Uterus (tissue), 4 donors: ENCODE results near the gene RFTN2. TPM values are rescaled to one million over a fixed set of nuclear protein-coding genes. Genes with fewer than 3 reads are reported as not detected.

ENCODE experiments used
- DNase-seq, 2 donors: peaks; one replicate each; pipeline ENCODE4 v3.0.0-alpha.2; 2019 to 2020
- H3K27ac ChIP-seq, 2 donors: fragments of 200-600 bp; sonication (generic); 1 replicate in 1 of 2; 2 replicates in 1 of 2; pipeline ENCODE4 v1.5.1; 2016 to 2018
- H3K27me3 ChIP-seq, 2 donors: fragments of 200-600 bp; sonication (generic); one replicate each; pipeline ENCODE4 v1.5.1; 2018 to 2019; ENCODE audit warnings: control low read depth in 1 of 2
- H3K36me3 ChIP-seq, 2 donors: fragments of 200-600 bp; sonication (generic); one replicate each; pipeline ENCODE4 v1.5.1; 2019; ENCODE audit warnings: control low read depth in 1 of 2
- H3K4me1 ChIP-seq, 2 donors: fragments of 200-600 bp; sonication (generic); one replicate each; pipeline ENCODE4 v1.5.1; 2018 to 2019; ENCODE audit warnings: control low read depth in 1 of 2
- H3K4me3 ChIP-seq, 2 donors: fragments of 200-600 bp; sonication (generic); 1 replicate in 1 of 2; 2 replicates in 1 of 2; pipeline ENCODE4 v1.5.1; 2018 to 2019; ENCODE audit warnings: mild to moderate bottlenecking in 1 of 2
- H3K9me3 ChIP-seq, 2 donors: fragments of 200-600 bp; sonication (generic); one replicate each; pipeline ENCODE4 v1.5.1; 2019; ENCODE audit warnings: control low read depth in 1 of 2
- CTCF ChIP-seq, 4 experiments: fragments of 200-600 bp in 2 of 4; fragments of 450-650 bp in 2 of 4; sonication (generic) in 2 of 4; IDR thresholded peaks; one replicate each; pipeline ENCODE4 v1.5.1; 2016 to 2019; ENCODE audit warnings: antibody characterized with exemption in 4 of 4, mild to moderate bottlenecking in 2 of 4, moderate library complexity in 1 of 4
- POLR2A ChIP-seq, 2 donors: fragments of 450-650 bp; IDR thresholded peaks; one replicate each; pipeline ENCODE4 v1.6.1; 2016; ENCODE audit warnings: antibody characterized with exemption in 2 of 2, mild to moderate bottlenecking in 1 of 2, moderate library complexity in 1 of 2
- intact Hi-C: fragments of 100-400 bp; cut with DNase I; formaldehyde crosslinking; loops from one replicate; pipeline ENCODE4 v1.15.1; 2023; ENCODE audit warnings: low total_unique reads
- total RNA-seq, 4 donors: library from RNA; depleted of rRNA in 3 of 4; stranded (reverse); fragments of >200 nt in 3 of 4; gene quantifications; one replicate each; pipeline versions ENCODE4 v1.1.0 to v1.2.4, GENCODE V29; 2014 to 2023
- donor health status: DM: yes; HTN: yes; CAD: no.

Gene RFTN2
- total RNA-seq, 4 donors from 2014 or later, result 2.0 to 26.7 (median 9.5) TPM

- intact Hi-C loops, result no loop called here
- H3K27me3 ChIP-seq, result no peaks in the 10 kb centered on the region
- DNase-seq, result no peak
- H3K36me3 ChIP-seq, result no peaks in the 10 kb centered on the region
- H3K9me3 ChIP-seq, result no peaks in the 10 kb centered on the region
- H3K4me1 ChIP-seq, result no peaks in the 10 kb centered on the region
- no peak overlapping the region for H3K27ac ChIP-seq
- TF ChIP-seq POLR2A (IDR thresholded peaks at IDR 0.05), result no peak
- no peak for TF ChIP-seq CTCF (IDR thresholded peaks at IDR 0.05)
- H3K4me3 ChIP-seq, result no peak overlapping the region
Observed at GRCh38 chr2:197600306-197600705, 75.1 kb downstream of the RFTN2 start.

- Histone ChIP-seq H3K36me3 (no peaks in the 10 kb centered on the region), H3K27me3 (no peaks in the 10 kb centered on the region), H3K9me3 (no peaks in the 10 kb centered on the region), H3K4me3 (no peak overlapping the region), H3K4me1 (no peaks in the 10 kb centered on the region), H3K27ac (no peak overlapping the region)
- no peak for DNase-seq
- intact Hi-C loops, result no loop called here
- no peak for TF ChIP-seq POLR2A (IDR thresholded peaks at IDR 0.05)
- no peak for TF ChIP-seq CTCF (IDR thresholded peaks at IDR 0.05)
Observed at GRCh38 chr2:197599285-197599965, 76.0 kb downstream of the RFTN2 start.

DNA sequence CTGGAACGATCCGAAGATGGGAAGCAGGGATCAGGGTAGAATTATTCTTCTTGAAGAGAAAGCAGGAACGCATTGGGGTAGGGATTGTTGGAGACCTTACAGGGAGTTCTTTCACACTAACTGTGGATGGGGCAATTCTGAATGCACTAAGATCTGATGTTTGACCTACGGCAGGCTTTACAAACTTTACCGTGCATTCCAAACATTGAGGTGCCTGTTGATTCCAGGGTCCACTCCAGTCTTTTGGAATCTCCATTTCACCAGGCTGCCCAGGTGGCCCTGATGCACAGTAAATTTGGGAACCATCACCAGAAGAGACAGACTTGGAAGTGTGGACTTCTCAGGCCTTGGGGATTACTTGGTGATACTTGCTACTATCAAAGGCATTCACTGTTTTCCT lies 76.9 kb downstream of the RFTN2 start:
- Histone ChIP-seq H3K4me3 (no peak overlapping the region), H3K9me3 (no peaks in the 10 kb centered on the region), H3K36me3 (no peaks in the 10 kb centered on the region), H3K27me3 (no peaks in the 10 kb centered on the region), H3K27ac (no peak overlapping the region), H3K4me1 (no peaks in the 10 kb centered on the region)
- no peak for DNase-seq
- intact Hi-C loops, result no loop called here
- TF ChIP-seq CTCF (IDR thresholded peaks at IDR 0.05) (no peak), POLR2A (IDR thresholded peaks at IDR 0.05) (no peak)

GRCh38 chr2:197597166-197597565 lies 78.2 kb downstream of the RFTN2 start:
- no peaks in the 10 kb centered on the region for H3K4me1 ChIP-seq
- no peak for DNase-seq
- H3K36me3 ChIP-seq, result no peaks in the 10 kb centered on the region
- TF ChIP-seq POLR2A (IDR thresholded peaks at IDR 0.05), result no peak
- TF ChIP-seq CTCF (IDR thresholded peaks at IDR 0.05), result no peak
- no peaks in the 10 kb centered on the region for H3K27me3 ChIP-seq
- intact Hi-C loops, result no loop called here
- no peak overlapping the region for H3K27ac ChIP-seq
- H3K9me3 ChIP-seq, result no peaks in the 10 kb centered on the region
- no peak overlapping the region for H3K4me3 ChIP-seq

GRCh38 chr2:197596766-197597165 lies 78.6 kb downstream of the RFTN2 start:
- no peak for DNase-seq
- Histone ChIP-seq H3K27me3 (no peaks in the 10 kb centered on the region), H3K36me3 (no peaks in the 10 kb centered on the region), H3K4me1 (no peaks in the 10 kb centered on the region), H3K9me3 (no peaks in the 10 kb centered on the region), H3K4me3 (no peak overlapping the region), H3K27ac (no peak overlapping the region)
- TF ChIP-seq CTCF (IDR thresholded peaks at IDR 0.05), result no peak
- intact Hi-C loops, result no loop called here
